Brain microvascular endothelial cell (primary cell): ENCODE data around the gene ADAM15.

Experiments used
- DNase-seq: peaks from one replicate; pipeline ENCODE4 v3.0.0-alpha.2; 2020
- H3K27ac ChIP-seq: fragments of 250-450 bp; sonication (Bioruptor Pico); 2 replicates; pipeline ENCODE4 v1.5.1; 2020; ENCODE audit warnings: mild to moderate bottlenecking, moderate library complexity
- H3K27me3 ChIP-seq: fragments of 250-450 bp; sonication (Bioruptor Pico); replicated peaks from 2 replicates; pipeline ENCODE4 v1.5.1; 2020; ENCODE audit warnings: mild to moderate bottlenecking
- H3K36me3 ChIP-seq: fragments of 250-450 bp; sonication (Bioruptor Pico); replicated peaks from 2 replicates; pipeline ENCODE4 v1.5.1; 2020; ENCODE audit warnings: mild to moderate bottlenecking
- H3K4me3 ChIP-seq: 2 replicates; pipeline ENCODE4 v1.5.1; 2011; ENCODE audit warnings: low read depth, mild to moderate bottlenecking, control low read depth, low read length, moderate library complexity
- CTCF ChIP-seq: IDR thresholded peaks from 2 replicates; pipeline ENCODE4 v1.5.1; 2011; ENCODE audit warnings: low read depth, mild to moderate bottlenecking, moderate library complexity, low read length, control low read depth, inconsistent platforms; ENCODE audit errors: missing control alignments
- in situ Hi-C: cut with HindIII; loops from 2 replicates; pipeline ENCODE4 v1.10.0; 2017; ENCODE audit warnings: low sequenced_read_pairs, low pct_ligation_motif_present

ADAM15 gene

GRCh38 chr1:155050560-155051341 lies at the start of gene ADAM15:
Gene ADAM15 (plus strand): TSS chr1:155051316. CDS start chr1:155051387, 71 bp downstream.
- peak within 1 kb of the TSS; percentile 45 for H3K27ac ChIP-seq
- peaks cover 3% of the 10 kb centered on the region for H3K36me3 ChIP-seq
- in situ Hi-C loops: no loop called here
- DNase-seq: peak; percentile 46
- peak within 1 kb of the TSS; percentile 67 for H3K4me3 ChIP-seq
- H3K27me3 ChIP-seq: no peaks in the 10 kb centered on the region
- TF ChIP-seq CTCF: peak; percentile 79

- H3K27ac ChIP-seq: peak overlapping the region; percentile 18
- TF ChIP-seq CTCF: no peak
- H3K27me3 ChIP-seq: no peaks in the 10 kb centered on the region
- no peak for DNase-seq
- H3K4me3 ChIP-seq: peak overlapping the region; percentile 68
- no peaks in the 10 kb centered on the region for H3K36me3 ChIP-seq
- in situ Hi-C loops: no loop called here
Measured at GRCh38 chr1:155001425-155001674, 49.8 kb upstream of the ADAM15 start.

- no peaks in the 10 kb centered on the region for H3K27me3 ChIP-seq
- TF ChIP-seq CTCF: peak; percentile 74
- H3K36me3 ChIP-seq: peaks cover 2% of the 10 kb centered on the region
- peak overlapping the region; percentile 18 for H3K27ac ChIP-seq
- peak overlapping the region; percentile 87 for H3K4me3 ChIP-seq
- in situ Hi-C loops: no loop called here
- DNase-seq: peak; percentile 99
Measured at GRCh38 chr1:155001675-155002463, 49.2 kb upstream of the ADAM15 start.

GRCh38 chr1:155002464-155003226 lies 48.5 kb upstream of the ADAM15 start, which contains the start of gene ZBTB7B:
Gene ZBTB7B (plus strand): TSS chr1:155002802. CDS start chr1:155014661, 11,859 bp downstream.
- Histone ChIP-seq H3K36me3 (peaks cover 3% of the 10 kb centered on the region), H3K27me3 (no peaks in the 10 kb centered on the region), H3K27ac (peak within 1 kb of the TSS; percentile 18), H3K4me3 (peak within 1 kb of the TSS; percentile 87)
- in situ Hi-C loops: no loop called here
- DNase-seq: no peak
- TF ChIP-seq CTCF: peak; percentile 7

GRCh38 chr1:155003227-155003765 lies 47.8 kb upstream of the ADAM15 start:
- no peaks in the 10 kb centered on the region for H3K27me3 ChIP-seq
- peaks cover 3% of the 10 kb centered on the region for H3K36me3 ChIP-seq
- DNase-seq: no peak
- peak overlapping the region; percentile 8 for H3K27ac ChIP-seq
- in situ Hi-C loops: no loop called here
- no peak for TF ChIP-seq CTCF
- H3K4me3 ChIP-seq: peak overlapping the region; percentile 87
